K562 (cell line): Measurements from ENCODE around the gene NKAIN4. TPM values are rescaled to one million over a fixed set of nuclear protein-coding genes. Genes with fewer than 3 reads are reported as not detected.

Experiments
- ATAC-seq: fragments of 200-7000 bp; cut with Tn5 transposase; 3 replicates; pipeline ENCODE4 v1.9.1; 2020; ENCODE audit warnings: moderate library complexity
- BruUV-seq: library from RNA; stranded (reverse); fragments of 400-500 nt; replicated peaks from 2 replicates; lab custom pipeline; 2021; lab: Mats Ljungman, UMichigan
- CTCF ChIA-PET: fragments of 300-600 bp; formaldehyde crosslinking; extraction: SDS; loops from one replicate; lab custom pipeline; 2021; ENCODE audit warnings: low intra/inter-chr PET ratio; lab: Yijun Ruan, JAX
- POLR2A ChIA-PET: fragments of 300-600, 350-650 bp; sonication (Branson Sonifier 250); formaldehyde crosslinking; extraction: SDS; loops from one replicate; lab custom pipeline; 2021; ENCODE audit warnings: antibody characterized with exemption, inconsistent platforms; lab: Yijun Ruan, JAX
- DNase-seq, 4 experiments: peaks; one replicate each; pipeline versions ENCODE4 v3.0.0 to v3.0.0-alpha.2; 2011 to 2018; ENCODE audit warnings: low spot score in 3 of 4, mixed read lengths in 3 of 4; ENCODE audit errors: extremely low read depth in 1 of 4
- FAIRE-seq: peaks from 2 replicates; lab custom pipeline; 2011; peaks lifted over from hg19 to GRCh38; lab: Jason Lieb, UNC
- H2AFZ ChIP-seq: 2 replicates; pipeline ENCODE4 v1.6.0; 2011; ENCODE audit warnings: low read depth, low read length, control low read depth, inconsistent platforms
- H3K27ac ChIP-seq: fragments of 200-600 bp; 3 replicates; pipeline ENCODE4 v1.8.0; 2011; ENCODE audit warnings: low read depth, mild to moderate bottlenecking, control low read depth, inconsistent platforms, low read length, moderate library complexity, mixed read lengths; ENCODE audit errors: extremely low read depth
- H3K27me3 ChIP-seq, 2 experiments: fragments of 300-600 bp in 1 of 2; 2 replicates in 1 of 2; 3 replicates in 1 of 2; pipeline versions ENCODE4 v1.6.0 to v1.8.0; 2011; ENCODE audit warnings: inconsistent platforms in 2 of 2, low read length in 2 of 2, mild to moderate bottlenecking in 1 of 2, mixed read lengths in 1 of 2, moderate library complexity in 1 of 2; ENCODE audit not compliant: control insufficient read depth in 2 of 2, insufficient read depth in 2 of 2
- H3K36me3 ChIP-seq: fragments of 300-600 bp; 3 replicates; pipeline ENCODE4 v1.8.0; 2011; ENCODE audit warnings: mild to moderate bottlenecking, low read length, inconsistent platforms; ENCODE audit not compliant: control insufficient read depth, insufficient read depth
- H3K4me1 ChIP-seq, 2 experiments: fragments of 200-600 bp in 1 of 2; replicated peaks in 1 of 2; 2 replicates in 1 of 2; 3 replicates in 1 of 2; pipeline versions ENCODE4 v1.5.1 to v1.8.0; 2011; ENCODE audit warnings: inconsistent platforms in 2 of 2, low read length in 2 of 2, mild to moderate bottlenecking in 1 of 2, mixed read lengths in 1 of 2, moderate library complexity in 1 of 2; ENCODE audit not compliant: control insufficient read depth in 2 of 2, insufficient read depth in 2 of 2
- H3K4me2 ChIP-seq: 2 replicates; pipeline ENCODE4 v1.6.1; 2011; ENCODE audit warnings: low read length, control low read depth, inconsistent platforms, mixed read lengths; ENCODE audit not compliant: insufficient read depth
- H3K4me3 ChIP-seq: fragments of 200-600 bp; sonication (generic), shearing (Covaris generic); 2 replicates; pipeline ENCODE4 v1.5.1; 2016; ENCODE audit warnings: control low read depth, inconsistent platforms
- H3K79me2 ChIP-seq: fragments of 200-600 bp; 3 replicates; pipeline ENCODE4 v1.8.0; 2011; ENCODE audit warnings: low read length, inconsistent platforms; ENCODE audit not compliant: control insufficient read depth, insufficient read depth
- H3K9ac ChIP-seq, 2 experiments: 2 replicates each; pipeline versions ENCODE4 v1.6.0 to v1.6.1; 2011; ENCODE audit warnings: low read depth in 2 of 2, low read length in 2 of 2, control low read depth in 1 of 2, inconsistent platforms in 1 of 2, mild to moderate bottlenecking in 1 of 2, mixed read lengths in 1 of 2; ENCODE audit not compliant: insufficient read depth in 1 of 2
- H3K9me1 ChIP-seq: one replicate; pipeline ENCODE4 v1.6.0; 2011; ENCODE audit warnings: inconsistent platforms, mild to moderate bottlenecking, low read length, moderate library complexity; ENCODE audit not compliant: control insufficient read depth, insufficient read depth
- H3K9me3 ChIP-seq: replicated peaks from 2 replicates; pipeline ENCODE4 v1.5.1; 2011; ENCODE audit warnings: low read depth, low read length, inconsistent platforms; ENCODE audit not compliant: control insufficient read depth, insufficient read depth
- H4K20me1 ChIP-seq: replicated peaks from 2 replicates; pipeline ENCODE4 v1.6.1; 2011; ENCODE audit warnings: low read length, inconsistent platforms, mixed read lengths; ENCODE audit not compliant: control insufficient read depth, insufficient read depth
- GMEB1 ChIP-seq: fragments of 250-450 bp; sonication (Bioruptor Pico); IDR thresholded peaks from 2 replicates; pipeline ENCODE4 v1.4.0; 2020; ENCODE audit warnings: mild to moderate bottlenecking
- HMBOX1 ChIP-seq: sonication (generic); IDR thresholded peaks from 2 replicates; pipeline ENCODE4 v1.6.1; 2016
- KLF10 ChIP-seq: fragments of 250-450 bp; sonication (Bioruptor Pico); IDR thresholded peaks from 2 replicates; pipeline ENCODE4 v1.6.1; 2021; ENCODE audit warnings: matching md5 sums
- LCOR ChIP-seq: sonication (generic); formaldehyde crosslinking; IDR thresholded peaks from 2 replicates; pipeline ENCODE4 v1.8.0; 2022; ENCODE audit warnings: mild to moderate bottlenecking, missing genetic modification reagents
- NCOA1 ChIP-seq: fragments of 450-650 bp; IDR thresholded peaks from 2 replicates; pipeline ENCODE4 v1.6.1; 2016; ENCODE audit warnings: low read depth
- NFIX ChIP-seq: fragments of 250-450 bp; sonication (Bioruptor Pico); IDR thresholded peaks from 2 replicates; pipeline ENCODE4 v1.4.0; 2020; ENCODE audit warnings: low read depth, mild to moderate bottlenecking, moderate library complexity
- PTTG1 ChIP-seq: fragments of 450-650 bp; IDR thresholded peaks from 2 replicates; pipeline ENCODE4 v1.6.1; 2016; ENCODE audit warnings: low read depth, mild to moderate bottlenecking, missing genetic modification characterization, missing compliant biosample characterization
- SIN3B ChIP-seq: fragments of 450-650 bp; IDR thresholded peaks from 2 replicates; pipeline ENCODE4 v1.6.1; 2017; ENCODE audit warnings: low read depth, mild to moderate bottlenecking, moderate library complexity
- YBX1 ChIP-seq: fragments of 450-650 bp; IDR thresholded peaks from 2 replicates; pipeline ENCODE4 v1.7.1; 2016; ENCODE audit warnings: mild to moderate bottlenecking
- ZNF277 ChIP-seq: fragments of 250-450 bp; sonication (Bioruptor Pico); IDR thresholded peaks from 2 replicates; pipeline ENCODE4 v1.8.0; 2022; ENCODE audit warnings: inconsistent platforms, mild to moderate bottlenecking, moderate library complexity, borderline replicate concordance
- WGBS: fragments of 100-300 bp; shearing (Covaris generic); methylation state at CpG from one replicate; pipeline ENCODE4 v1.1.6; 2016; ENCODE audit warnings: low coverage, mixed read lengths; ENCODE audit not compliant: insufficient coverage; ENCODE audit errors: missing lambda C conversion rate; 5-methylcytosine and 5-hydroxymethylcytosine counted together
- in situ Hi-C: fragments of 300-500 bp; cut with MboI; formaldehyde crosslinking; loops from 4 replicates; pipeline ENCODE4 v1.15.0; 2018; ENCODE audit warnings: inconsistent platforms, mixed read lengths
- intact Hi-C: fragments of 100-400 bp; cut with micrococcal nuclease; formaldehyde crosslinking; loops from 2 replicates; pipeline ENCODE4 v1.14.2; 2022
- polyA plus RNA-seq, 8 experiments: library from polyadenylated mRNA; depleted of rRNA in 4 of 8; stranded (reverse) in 5 of 8; unstranded in 3 of 8; fragments of >200 nt; fragmentation: Nextera tagmentation in 2 of 8; fragmentation: Illumina TruSeq in 1 of 8; extraction: Ambion mirVana in 2 of 8; extraction: Trizol in 1 of 8; gene quantifications; 2 replicates each; pipeline versions ENCODE4 v1.2.1 to v1.2.3, GENCODE V29; 2011 to 2014; ENCODE audit warnings: inconsistent platforms in 1 of 8, missing spikeins in 1 of 8
- total RNA-seq, 7 experiments: library from RNA; depleted of rRNA in 6 of 7; stranded (reverse); fragments of >200 nt in 6 of 7; fragmentation: Illumina TruSeq in 2 of 7; extraction: Trizol in 2 of 7; gene quantifications; 2 replicates each; pipeline versions ENCODE4 v1.2.1 to v1.2.3, GENCODE V29; 2011 to 2021; ENCODE audit warnings: low replicate concordance in 1 of 7

Gene NKAIN4
- total and polyA plus RNA-seq, 9 of the 15 experiments (the other 6 are each of a cell fraction or from before 2014, with no cell fraction given): not detected

GRCh38 chr20:63225082-63225454, 29.2 kb downstream of the NKAIN4 start:
- no peak for DNase-seq
- Histone ChIP-seq H3K4me3 (no peak overlapping the region), H3K9me3 (no peaks in the 10 kb centered on the region), H3K27me3 (peaks cover 13 to 47% of the 10 kb centered on the region in 2 experiments), H3K36me3 (no peaks in the 10 kb centered on the region), H3K79me2 (no peaks in the 10 kb centered on the region), H3K9me1 (no peaks in the 10 kb centered on the region), H4K20me1 (no peaks in the 10 kb centered on the region), H2AFZ (no peak overlapping the region), H3K27ac (no peak overlapping the region), H3K4me2 (no peak overlapping the region), H3K4me1 (peaks cover 0 to 18% of the 10 kb centered on the region in 2 experiments; a peak in 1 of 5 replicates), H3K9ac (no peak overlapping the region)
- in situ Hi-C loops: no loop called here
- FAIRE-seq: no peak
- CTCF ChIA-PET: interaction anchor here (0.7 kb wide), 1 partner anchor 35 kb away, joined by 3 read pairs; no protein-coding TSS in a partner anchor
- no TSS peak for BruUV-seq
- no peak for ATAC-seq
- 5% methylated on average over 7 of the region's 7 CpGs for WGBS
- POLR2A ChIA-PET: interaction anchor here (0.7 to 1.0 kb wide), 3 partner anchors 10 to 29 kb away, joined by 3 to 5 read pairs (median 3); partner anchors contain the start of genes BIRC7 and NKAIN4
- TF ChIP-seq ZNF277 (CRISPR knock-in tag): no peak
- no peak for TF ChIP-seq KLF10
- TF ChIP-seq PTTG1: no peak
- TF ChIP-seq SIN3B: no peak
- TF ChIP-seq LCOR (CRISPR knock-in tag): no peak
- TF ChIP-seq NFIX (CRISPR knock-in tag): no peak
- TF ChIP-seq NCOA1: no peak
- no peak for TF ChIP-seq HMBOX1
- TF ChIP-seq YBX1: no peak
- TF ChIP-seq GMEB1 (CRISPR knock-in tag): no peak
- intact Hi-C loops: loop anchor here (5.0 kb wide), 1 partner anchor 67 kb away; the partner anchor contains the start of gene COL20A1
